ENCODE data around the gene TCL1A. TPM values are rescaled to one million over a fixed set of nuclear protein-coding genes. Genes with fewer than 3 reads are reported as not detected.
"Not testable (repeated sequence)": the region's sequence is repeated elsewhere in the genome, so short reads cannot be mapped to it uniquely, and the experiment has no call there.

TCL1A gene
- total RNA-seq, 1 donor, result not detected

DNA sequence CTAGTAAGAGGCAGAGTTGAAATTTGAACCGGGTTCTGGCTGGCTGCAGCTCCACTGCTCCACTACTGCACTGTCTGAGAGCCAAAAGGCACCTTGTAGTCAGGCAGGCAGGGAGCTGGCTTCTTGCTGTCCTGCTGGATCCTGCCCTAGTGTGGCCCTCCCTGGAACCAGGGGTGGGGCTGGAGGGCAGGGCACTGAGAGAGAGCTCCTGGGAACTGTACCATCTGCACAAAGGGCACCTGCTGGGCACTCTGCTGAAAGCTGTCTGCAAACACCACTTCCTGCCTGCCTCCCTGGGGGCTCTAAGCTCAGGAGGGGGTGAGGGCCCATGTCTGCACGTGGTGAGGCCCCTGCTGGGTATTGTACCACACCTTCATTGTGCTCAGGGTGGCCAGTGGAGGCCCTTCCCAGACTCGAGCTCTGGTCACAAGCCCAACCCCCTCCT is 46.7 kb downstream of the TCL1A start:
- TF ChIP-seq, protein P1, sequence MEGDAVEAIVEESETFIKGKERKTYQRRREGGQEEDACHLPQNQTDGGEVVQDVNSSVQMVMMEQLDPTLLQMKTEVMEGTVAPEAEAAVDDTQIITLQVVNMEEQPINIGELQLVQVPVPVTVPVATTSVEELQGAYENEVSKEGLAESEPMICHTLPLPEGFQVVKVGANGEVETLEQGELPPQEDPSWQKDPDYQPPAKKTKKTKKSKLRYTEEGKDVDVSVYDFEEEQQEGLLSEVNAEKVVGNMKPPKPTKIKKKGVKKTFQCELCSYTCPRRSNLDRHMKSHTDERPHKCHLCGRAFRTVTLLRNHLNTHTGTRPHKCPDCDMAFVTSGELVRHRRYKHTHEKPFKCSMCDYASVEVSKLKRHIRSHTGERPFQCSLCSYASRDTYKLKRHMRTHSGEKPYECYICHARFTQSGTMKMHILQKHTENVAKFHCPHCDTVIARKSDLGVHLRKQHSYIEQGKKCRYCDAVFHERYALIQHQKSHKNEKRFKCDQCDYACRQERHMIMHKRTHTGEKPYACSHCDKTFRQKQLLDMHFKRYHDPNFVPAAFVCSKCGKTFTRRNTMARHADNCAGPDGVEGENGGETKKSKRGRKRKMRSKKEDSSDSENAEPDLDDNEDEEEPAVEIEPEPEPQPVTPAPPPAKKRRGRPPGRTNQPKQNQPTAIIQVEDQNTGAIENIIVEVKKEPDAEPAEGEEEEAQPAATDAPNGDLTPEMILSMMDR (IDR thresholded peaks at IDR 0.05; ENCODE audit: insufficient read depth, low read depth, low read length), result no peak
- H3K4me3 ChIP-seq (ENCODE audit: low read depth, low read length), result no peak overlapping the region
- no peak for DNase-seq (ENCODE audit: low read depth)

DNA sequence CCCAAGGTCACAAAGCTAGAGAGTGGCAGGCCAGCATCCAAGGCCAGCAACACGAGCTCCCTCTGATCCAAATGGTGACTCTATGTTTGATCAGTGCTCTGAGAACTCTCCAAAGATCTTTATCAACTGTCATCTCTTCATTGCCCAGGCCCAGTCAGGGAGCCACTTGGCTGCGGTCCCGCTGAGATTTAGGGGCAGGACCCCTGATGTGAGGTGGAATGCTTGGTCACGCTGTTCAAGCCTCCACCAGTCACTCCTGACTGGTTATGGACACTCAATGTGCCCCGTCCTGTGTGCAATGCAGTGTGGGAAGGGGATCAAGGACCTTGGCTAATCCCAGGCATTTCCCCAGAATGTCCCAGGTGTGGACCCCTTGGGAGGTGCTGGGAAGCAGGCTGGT is 47.5 kb downstream of the TCL1A start:
- TF ChIP-seq, protein P1 (IDR thresholded peaks at IDR 0.05; ENCODE audit: insufficient read depth, low read depth, low read length), result no peak
- no peak for DNase-seq (ENCODE audit: low read depth)
- H3K4me3 ChIP-seq (ENCODE audit: low read depth, low read length), result no peak overlapping the region

DNA sequence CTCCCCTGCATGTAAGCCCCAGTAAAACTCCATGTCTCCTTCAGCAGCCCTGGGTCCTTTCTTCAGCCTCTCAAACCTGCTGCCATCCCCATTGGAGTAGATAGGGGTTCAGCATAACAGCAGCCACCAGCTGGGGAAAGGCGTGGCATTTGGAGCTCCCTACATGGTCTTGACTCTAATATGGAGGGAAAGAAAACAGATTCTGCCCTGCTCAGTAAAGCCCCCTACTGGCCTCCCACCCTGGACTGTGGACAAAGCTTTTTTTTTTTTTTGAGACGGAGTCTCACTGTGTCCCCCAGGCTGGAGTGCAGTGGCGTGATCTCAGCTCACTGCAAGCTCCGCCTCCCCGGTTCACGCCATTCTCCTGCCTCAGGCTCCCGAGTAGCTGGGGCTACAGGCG is 48.4 kb downstream of the TCL1A start:
- not testable (repeated sequence) for H3K4me3 ChIP-seq (ENCODE audit: low read depth, low read length); DNase-seq (ENCODE audit: low read depth)

DNA sequence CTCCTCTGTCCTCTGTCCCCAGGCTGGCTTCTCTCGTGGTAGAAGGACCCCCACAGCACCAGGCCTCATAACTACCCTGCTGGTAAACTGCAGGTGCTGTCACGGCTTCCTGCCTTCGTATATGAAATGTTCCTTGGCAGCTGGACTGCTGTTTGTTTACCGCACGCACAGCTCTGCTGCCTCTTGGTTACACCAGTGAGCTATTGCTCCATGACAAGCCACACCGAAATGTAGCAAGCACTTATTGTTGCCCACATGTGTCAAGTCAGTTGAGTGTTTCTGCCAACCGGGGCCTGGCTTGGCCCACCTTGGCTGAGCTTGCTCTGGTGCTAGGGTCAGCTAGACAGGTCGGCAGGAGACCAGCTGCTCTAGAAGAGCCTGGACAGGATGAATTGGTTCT is 49.4 kb downstream of the TCL1A start:
- H3K4me3 ChIP-seq (ENCODE audit: low read depth, low read length), result no peak overlapping the region
- DNase-seq (ENCODE audit: low read depth), result no peak
- TF ChIP-seq, protein P1 (IDR thresholded peaks at IDR 0.05; ENCODE audit: insufficient read depth, low read depth, low read length), result no peak

DNA sequence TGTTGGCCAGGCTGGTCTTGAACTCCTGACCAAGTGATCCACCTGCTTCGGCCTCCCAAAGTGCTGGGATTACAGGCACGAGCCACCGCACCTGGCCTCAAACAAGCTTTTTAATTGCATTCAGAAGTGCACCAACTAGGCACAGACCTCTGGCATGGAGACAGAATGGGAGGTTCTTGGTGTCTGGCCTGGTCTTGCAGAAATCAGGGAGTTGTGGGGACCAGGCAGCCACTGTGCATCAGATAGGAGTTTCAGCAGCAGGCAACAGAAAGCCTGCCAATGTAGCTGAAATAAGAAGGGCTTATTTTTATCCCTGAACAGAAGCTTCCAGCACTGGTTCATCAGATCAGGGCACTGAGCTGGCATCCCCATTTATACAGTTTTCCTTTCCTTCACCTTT is 49.9 kb downstream of the TCL1A start:
- TF ChIP-seq, protein P1 (IDR thresholded peaks at IDR 0.05; ENCODE audit: insufficient read depth, low read depth, low read length), result no peak
- no peak overlapping the region for H3K4me3 ChIP-seq (ENCODE audit: low read depth, low read length)
- no peak for DNase-seq (ENCODE audit: low read depth)

DNA sequence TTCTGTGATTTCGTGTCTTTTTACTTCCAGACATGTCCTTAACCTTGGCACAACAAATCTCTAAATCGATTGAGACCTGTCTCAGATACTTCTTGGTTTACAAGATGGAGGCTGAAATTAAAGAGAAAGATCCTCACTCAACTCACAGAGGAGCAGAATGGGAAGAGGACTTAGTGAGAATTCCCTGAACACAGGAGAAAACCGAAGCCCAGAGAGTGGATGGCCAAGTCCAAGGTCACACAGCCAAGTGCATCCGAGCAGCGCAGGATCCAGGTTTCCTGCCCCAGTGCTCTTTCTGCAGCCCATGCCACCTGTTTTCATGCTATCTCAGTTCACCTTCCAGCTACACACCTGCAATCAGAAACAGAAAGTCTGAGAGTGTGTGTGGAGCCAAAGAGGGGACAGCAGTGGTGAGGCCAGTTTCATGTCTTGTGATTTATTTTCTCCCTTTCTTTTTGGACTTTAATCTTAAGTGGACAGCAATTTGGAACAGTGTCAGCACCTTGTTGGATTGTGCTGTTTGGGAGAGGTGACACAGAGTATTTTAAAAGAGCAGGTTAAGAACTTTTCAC is 50.6 kb downstream of the TCL1A start:
- no peak overlapping the region for H3K4me3 ChIP-seq (ENCODE audit: low read depth, low read length)
- TF ChIP-seq, protein P1 (IDR thresholded peaks at IDR 0.05; ENCODE audit: insufficient read depth, low read depth, low read length), result no peak

DNA sequence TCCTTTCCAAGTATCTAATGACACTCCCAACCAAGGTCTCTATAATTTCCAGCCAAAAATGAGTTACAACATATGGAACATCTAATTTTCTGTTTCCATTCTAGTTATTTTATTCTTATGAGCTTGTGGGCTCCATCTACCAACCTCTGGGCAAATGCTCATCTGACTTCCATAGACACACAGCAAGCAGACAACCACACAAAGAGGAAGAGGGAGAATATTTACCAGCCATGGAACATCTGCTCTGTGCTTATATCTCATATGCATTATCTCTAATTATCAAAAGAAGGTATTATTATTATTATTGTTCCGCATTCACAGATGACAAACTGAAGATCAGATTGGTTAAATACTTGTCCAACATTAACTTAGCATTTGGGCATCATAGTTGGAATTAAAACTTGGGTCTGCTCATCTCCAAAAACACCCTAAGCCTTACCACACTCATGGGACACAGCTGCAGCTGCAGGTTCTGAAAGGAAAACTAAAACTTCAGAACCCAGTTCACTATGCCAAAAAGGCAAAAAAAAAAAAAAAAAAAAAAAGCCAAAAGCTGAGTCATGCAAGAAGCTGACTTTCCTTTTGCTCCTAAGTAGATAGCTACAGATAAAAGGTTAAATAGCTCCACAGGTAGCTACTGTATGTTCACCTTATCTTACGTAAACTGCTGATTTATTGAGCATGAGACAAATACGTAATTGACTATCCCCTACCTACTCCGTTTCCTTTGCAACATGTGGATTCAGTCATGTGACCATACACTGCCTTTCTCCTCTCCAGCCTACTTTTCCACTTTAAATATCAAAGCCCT is 51.3 kb downstream of the TCL1A start:
- TF ChIP-seq, protein P1 (IDR thresholded peaks at IDR 0.05; ENCODE audit: insufficient read depth, low read depth, low read length), result no peak
- H3K4me3 ChIP-seq (ENCODE audit: low read depth, low read length), result no peak overlapping the region
- DNase-seq (ENCODE audit: low read depth), result peak; percentile 18

More for the DNA sequence above, 50.6 kb downstream of the TCL1A start:
- DNase-seq (ENCODE audit: low read depth), result no peak

All from fibroblast of villous mesenchyme (primary cell).